SJSA1 (cell line): ENCODE data around the gene BANP. TPM values are rescaled to one million over a fixed set of nuclear protein-coding genes. Genes with fewer than 3 reads are reported as not detected.
"Not testable (repeated sequence)": the region's sequence is repeated elsewhere in the genome, so short reads cannot be mapped to it uniquely, and the experiment has no call there.

Source experiments
- DNase-seq, 2 experiments: peaks; one replicate each; pipeline ENCODE4 v3.0.0-alpha.2; 2015 to 2020; ENCODE audit warnings: low spot score in 2 of 2, low read depth in 1 of 2
- H3K27ac ChIP-seq: fragments of 250-450 bp; sonication (Bioruptor Pico); 2 replicates; pipeline ENCODE4 v1.5.1; 2020; ENCODE audit warnings: mild to moderate bottlenecking, moderate library complexity
- H3K27me3 ChIP-seq: fragments of 250-450 bp; sonication (Bioruptor Pico); replicated peaks from 2 replicates; pipeline ENCODE4 v1.5.1; 2020; ENCODE audit warnings: mild to moderate bottlenecking, moderate library complexity
- H3K36me3 ChIP-seq: fragments of 250-450 bp; sonication (Bioruptor Pico); 2 replicates; pipeline ENCODE4 v1.5.1; 2020; ENCODE audit warnings: mild to moderate bottlenecking
- H3K4me1 ChIP-seq: fragments of 250-450 bp; sonication (Bioruptor Pico); replicated peaks from 2 replicates; pipeline ENCODE4 v1.6.1; 2021; ENCODE audit warnings: mild to moderate bottlenecking
- H3K4me3 ChIP-seq: fragments of 250-450 bp; sonication (Bioruptor Pico); 2 replicates; pipeline ENCODE4 v1.5.1; 2020; ENCODE audit warnings: mild to moderate bottlenecking
- H3K9me3 ChIP-seq: fragments of 250-450 bp; sonication (Bioruptor Pico); replicated peaks from 2 replicates; pipeline ENCODE4 v1.5.1; 2020; ENCODE audit warnings: mild to moderate bottlenecking
- total RNA-seq: library from RNA; depleted of rRNA; stranded (reverse); fragments of >200 nt; shearing (Covaris generic); gene quantifications from 2 replicates; pipeline ENCODE4 v1.2.3, GENCODE V29; 2014

BANP gene
- total RNA-seq, 1 experiment from 2014 or later = 21.7 TPM

DNA sequence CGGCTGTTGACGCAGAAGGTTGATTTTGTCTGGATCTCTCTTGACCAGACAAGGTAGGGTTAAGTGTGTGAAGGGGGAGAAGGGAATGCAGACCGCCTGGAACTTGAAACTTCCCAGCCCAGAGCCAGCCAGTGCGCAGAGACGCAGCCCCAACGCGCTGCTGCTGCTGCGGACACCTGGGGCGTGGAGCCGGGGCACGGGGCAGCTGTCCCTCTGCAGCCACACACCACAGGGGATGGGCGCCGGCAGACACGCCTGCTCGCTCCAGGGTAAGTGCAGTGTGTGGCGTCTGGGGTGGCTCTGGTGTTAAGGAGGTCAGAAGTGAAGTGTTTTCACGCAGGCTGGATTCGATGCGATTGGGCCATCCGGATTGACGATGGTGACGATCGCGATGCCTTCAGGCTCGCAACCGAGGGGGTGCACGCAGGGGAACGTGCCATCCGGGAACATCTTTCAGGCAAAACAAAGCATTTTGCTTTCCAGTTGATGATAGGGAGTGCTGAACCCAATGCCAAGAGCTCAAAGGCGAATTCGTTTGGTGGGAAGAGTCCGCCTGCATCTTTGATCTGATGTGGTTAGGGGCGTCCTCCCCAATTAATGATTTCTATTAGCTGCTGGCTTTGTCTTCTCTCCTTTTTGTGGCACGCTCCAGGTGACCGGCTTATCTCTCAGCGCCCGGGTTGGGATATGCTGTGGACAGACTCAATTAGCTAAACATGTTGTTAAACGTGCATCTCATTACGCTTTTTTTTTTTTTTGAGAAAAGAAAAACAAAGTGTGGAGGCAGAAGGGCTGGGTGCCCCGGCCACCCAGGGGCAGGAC lies 149.8 kb downstream of the BANP start:
- DNase-seq = peak in 1 of 2 experiments; percentile 66
- H3K4me3 ChIP-seq = peak overlapping the region; percentile 35
- H3K9me3 ChIP-seq, H3K27me3 ChIP-seq, H3K36me3 ChIP-seq: not testable (repeated sequence)
- H3K27ac ChIP-seq = peak overlapping the region; percentile 40; the same call in 1 of the 2 replicates
- H3K4me1 ChIP-seq = peaks cover 36% of the 10 kb centered on the region

- peak overlapping the region; percentile 35 for H3K4me3 ChIP-seq
- H3K9me3 ChIP-seq, H3K27me3 ChIP-seq, H3K36me3 ChIP-seq: not testable (repeated sequence)
- H3K27ac ChIP-seq = peak overlapping the region; percentile 40; the same call in 1 of the 2 replicates
- H3K4me1 ChIP-seq = peaks cover 36% of the 10 kb centered on the region
- peak; percentile 79 to 81 for DNase-seq
Measured at GRCh38 chr16:88101623-88102105, 150.4 kb downstream of the BANP start.

GRCh38 chr16:88102597-88102996 lies 151.4 kb downstream of the BANP start:
- Histone ChIP-seq H3K36me3 (peaks cover 4% of the 10 kb centered on the region; the same call in 1 of the 2 replicates), H3K4me3 (no peak overlapping the region), H3K9me3 (no peaks in the 10 kb centered on the region), H3K4me1 (peaks cover 36% of the 10 kb centered on the region), H3K27me3 (no peaks in the 10 kb centered on the region), H3K27ac (peak overlapping the region; percentile 33; the same call in 1 of the 2 replicates)
- DNase-seq = no peak

- H3K27ac ChIP-seq = no peak overlapping the region
Measured at GRCh38 chr16:88103011-88103410, 151.8 kb downstream of the BANP start.

DNA sequence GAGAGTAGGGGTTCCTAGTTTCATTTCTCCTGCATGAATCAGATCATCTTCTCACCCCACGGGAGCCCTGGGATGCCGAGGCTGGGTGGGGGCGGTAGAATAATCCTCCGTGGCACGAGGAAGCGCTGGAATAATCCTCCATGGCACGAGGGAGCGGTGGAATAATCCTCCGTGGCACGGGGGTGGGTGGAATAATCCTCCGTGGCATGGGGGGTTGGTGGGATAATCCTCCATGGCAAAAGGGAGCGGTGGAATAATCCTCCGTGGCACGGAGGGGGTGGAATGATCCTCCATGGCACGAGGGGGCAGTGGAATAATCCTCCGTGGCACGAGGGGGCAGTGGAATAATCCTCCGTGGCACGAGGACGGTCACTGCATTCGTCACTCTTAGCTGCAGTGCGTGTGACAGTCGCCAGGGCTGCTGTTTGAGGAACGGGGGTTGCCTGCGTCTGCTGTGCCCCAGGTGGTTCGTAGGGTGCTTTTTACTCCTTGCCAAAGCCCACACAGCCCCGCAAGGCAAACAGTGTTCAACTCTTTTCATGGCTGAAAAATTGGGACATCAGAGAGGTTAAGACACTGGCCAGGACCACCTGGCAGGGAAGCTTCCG lies 152.5 kb downstream of the BANP start:
- Histone ChIP-seq H3K27me3 (no peaks in the 10 kb centered on the region), H3K4me3 (no peak overlapping the region), H3K4me1 (peaks cover 29% of the 10 kb centered on the region), H3K9me3 (no peaks in the 10 kb centered on the region), H3K36me3 (no peaks in the 10 kb centered on the region; the same call in 1 of the 2 replicates), H3K27ac (no peak overlapping the region)
- no peak for DNase-seq

More at GRCh38 chr16:88103011-88103410, 151.8 kb downstream of the BANP start:
- no peak for DNase-seq
- Histone ChIP-seq H3K4me1 (peaks cover 35% of the 10 kb centered on the region), H3K9me3 (no peaks in the 10 kb centered on the region), H3K27me3 (no peaks in the 10 kb centered on the region), H3K4me3 (no peak overlapping the region), H3K36me3 (peaks cover 4% of the 10 kb centered on the region; the same call in 1 of the 2 replicates)

DNA sequence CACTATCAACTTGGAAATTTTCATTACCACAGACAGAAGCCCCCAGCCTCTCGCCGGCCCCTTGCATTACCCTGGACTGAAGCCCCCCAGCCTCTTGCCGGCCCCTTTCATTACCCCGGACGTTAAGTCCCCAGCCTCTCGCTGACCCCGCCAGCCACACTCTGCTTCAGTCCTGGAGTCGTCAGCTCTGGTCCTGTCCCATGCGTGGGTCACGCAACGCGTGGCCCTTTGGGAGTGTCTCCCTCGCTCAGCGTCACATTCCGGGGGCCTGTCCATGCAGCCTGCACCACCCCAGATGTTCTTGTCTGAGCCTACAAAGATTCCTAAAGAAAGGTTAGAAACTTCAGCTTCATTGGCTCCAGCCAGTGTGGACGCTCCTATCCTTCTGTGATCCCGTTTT lies 153.1 kb downstream of the BANP start:
- not testable (repeated sequence) for H3K27me3 ChIP-seq, H3K27ac ChIP-seq, H3K36me3 ChIP-seq, H3K4me3 ChIP-seq, H3K9me3 ChIP-seq, DNase-seq
- H3K4me1 ChIP-seq = peaks cover 25% of the 10 kb centered on the region

DNA sequence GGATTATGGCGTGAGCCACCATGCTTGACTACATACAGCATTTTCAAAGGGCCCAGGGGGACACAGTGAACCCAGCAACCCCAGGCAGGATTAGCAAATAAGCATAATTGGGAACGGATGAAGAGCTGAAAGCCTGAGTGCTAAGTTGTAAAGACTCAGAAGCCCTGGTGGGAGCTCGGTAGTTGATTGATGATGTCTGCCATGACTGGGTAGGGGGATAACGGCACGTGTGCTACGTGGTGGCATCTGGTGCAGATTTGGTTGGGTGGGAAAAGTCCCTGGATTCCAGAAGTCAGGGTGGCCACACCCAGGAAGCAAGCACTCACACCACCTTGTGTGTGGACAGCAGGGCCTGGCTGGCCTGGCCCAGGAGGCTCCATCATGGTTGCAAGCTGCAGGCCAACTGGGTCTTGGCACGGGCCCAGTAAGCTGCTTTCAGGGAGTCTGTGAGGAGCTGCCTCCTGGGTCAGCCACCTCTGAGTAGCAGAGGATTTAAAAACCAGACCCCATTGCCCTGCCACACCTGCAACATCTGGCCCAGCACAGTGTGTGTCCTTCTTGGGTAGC lies 154.4 kb downstream of the BANP start:
- not testable (repeated sequence) for H3K36me3 ChIP-seq, H3K27ac ChIP-seq, H3K9me3 ChIP-seq, DNase-seq, H3K27me3 ChIP-seq, H3K4me3 ChIP-seq
- peaks cover 12% of the 10 kb centered on the region for H3K4me1 ChIP-seq

DNA sequence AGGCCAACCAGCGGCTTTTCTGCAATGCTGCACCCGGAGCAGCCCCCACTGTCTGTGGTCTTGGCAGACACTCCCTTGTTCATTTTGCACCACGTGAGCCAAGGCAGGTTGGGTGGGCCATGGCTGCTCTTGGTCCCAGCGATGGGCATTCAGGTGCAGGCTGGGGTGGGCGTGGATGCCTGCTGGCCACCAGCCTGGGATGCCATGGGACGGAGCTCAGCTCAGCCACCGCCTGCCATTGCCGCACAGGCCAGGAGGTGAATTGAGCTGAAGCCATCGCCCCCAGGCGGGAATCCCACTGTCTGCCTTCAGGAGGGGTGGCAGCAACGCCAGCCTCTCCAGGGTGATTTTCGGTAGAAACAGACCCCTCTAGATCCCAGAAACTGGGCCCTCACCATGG lies 155.3 kb downstream of the BANP start:
- H3K36me3 ChIP-seq, H3K4me3 ChIP-seq, H3K4me1 ChIP-seq, H3K9me3 ChIP-seq, H3K27me3 ChIP-seq, DNase-seq, H3K27ac ChIP-seq: not testable (repeated sequence)

DNA sequence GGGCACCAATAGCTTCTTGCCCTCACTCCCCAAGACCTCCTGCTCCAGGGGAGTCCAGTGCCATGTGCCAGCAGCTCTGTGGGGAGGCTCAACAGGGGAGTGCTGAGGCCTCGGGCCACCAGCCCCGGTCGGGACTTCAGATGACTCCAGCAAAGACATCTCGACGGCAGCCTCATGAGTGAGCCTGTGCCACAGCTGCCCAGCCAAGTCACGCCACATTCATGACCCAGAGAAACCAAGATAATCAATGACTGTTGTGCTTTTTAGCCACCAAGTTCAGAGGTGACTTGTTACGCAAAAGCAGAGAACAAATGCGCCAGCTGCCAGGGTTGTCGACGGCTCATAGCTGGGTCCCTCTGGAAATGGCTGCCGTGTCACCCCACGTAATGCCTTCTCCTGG lies 157.5 kb downstream of the BANP start:
- H3K36me3 ChIP-seq = no peaks in the 10 kb centered on the region
- no peaks in the 10 kb centered on the region for H3K27me3 ChIP-seq
- H3K27ac ChIP-seq = no peak overlapping the region
- DNase-seq = no peak
- no peaks in the 10 kb centered on the region for H3K4me1 ChIP-seq
- no peaks in the 10 kb centered on the region for H3K9me3 ChIP-seq
- no peak overlapping the region for H3K4me3 ChIP-seq

- not testable (repeated sequence) for H3K36me3 ChIP-seq, H3K4me3 ChIP-seq, H3K4me1 ChIP-seq, DNase-seq, H3K9me3 ChIP-seq, H3K27ac ChIP-seq, H3K27me3 ChIP-seq
Measured at GRCh38 chr16:88109726-88110621, 158.7 kb downstream of the BANP start.

DNA sequence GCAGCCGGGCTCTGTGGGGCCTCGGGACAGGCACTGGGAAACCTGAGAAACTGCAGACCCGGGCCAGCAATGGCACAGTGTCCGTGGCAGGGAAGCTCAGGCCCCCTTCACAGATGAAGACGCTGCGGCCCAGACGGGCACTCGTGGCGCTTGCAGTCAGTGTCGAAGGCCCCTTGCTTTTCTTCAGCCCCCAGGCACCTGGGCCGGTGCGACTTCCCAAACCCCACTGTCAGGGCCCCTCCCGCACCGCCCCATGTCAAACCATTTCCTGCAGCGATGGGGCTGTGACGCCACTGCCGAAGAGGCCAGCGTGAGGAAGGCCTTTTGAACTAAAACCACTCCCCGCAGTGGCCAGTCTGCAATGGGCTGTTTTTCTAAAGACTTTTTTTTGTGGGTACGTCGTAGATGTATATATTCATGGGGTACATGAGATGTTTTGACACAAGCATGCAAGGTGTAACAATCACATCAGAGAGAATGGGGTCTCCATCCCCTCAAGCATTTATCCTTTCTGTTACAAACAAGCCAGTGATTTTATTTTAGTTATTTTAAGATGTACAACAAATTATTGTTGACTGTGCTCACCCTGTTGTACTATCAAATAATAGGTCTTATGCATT lies 159.8 kb downstream of the BANP start:
- not testable (repeated sequence) for DNase-seq, H3K27me3 ChIP-seq, H3K4me3 ChIP-seq, H3K4me1 ChIP-seq, H3K27ac ChIP-seq, H3K36me3 ChIP-seq, H3K9me3 ChIP-seq

DNA sequence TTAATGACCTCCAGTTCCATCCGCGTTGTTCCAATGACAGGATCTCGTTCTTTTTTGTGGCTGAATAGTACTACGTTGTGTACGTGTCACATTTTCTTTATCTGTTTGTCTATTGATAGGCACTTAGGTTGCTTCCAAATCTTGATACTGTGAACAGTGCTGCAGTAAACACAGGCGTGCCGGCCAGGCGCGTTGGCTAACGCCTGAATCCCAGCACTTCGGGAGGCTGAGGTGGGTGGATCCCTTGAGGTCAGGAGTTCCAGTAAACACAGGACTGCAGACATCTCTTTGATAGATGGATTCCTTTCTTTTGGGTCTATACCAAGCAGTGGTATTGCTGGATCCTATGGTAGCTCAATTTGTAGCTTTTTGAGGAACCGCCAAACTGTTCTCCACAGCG lies 160.7 kb downstream of the BANP start:
- not testable (repeated sequence) for H3K27me3 ChIP-seq, H3K9me3 ChIP-seq, H3K36me3 ChIP-seq, DNase-seq, H3K27ac ChIP-seq, H3K4me3 ChIP-seq
- H3K4me1 ChIP-seq = peaks cover 10% of the 10 kb centered on the region

GRCh38 chr16:88113545-88114045 lies 162.4 kb downstream of the BANP start:
- no peaks in the 10 kb centered on the region for H3K27me3 ChIP-seq
- peaks cover 26% of the 10 kb centered on the region for H3K4me1 ChIP-seq
- H3K9me3 ChIP-seq = no peaks in the 10 kb centered on the region
- no peak overlapping the region for H3K27ac ChIP-seq
- H3K36me3 ChIP-seq = no peaks in the 10 kb centered on the region
- H3K4me3 ChIP-seq = no peak overlapping the region
- no peak for DNase-seq
